Cerebellar nuclear complex (tissue), 1 donor: ENCODE data around the gene SH3PXD2A.
A peak's percentile ranks its signal among the peaks of the same experiment; 100 is the strongest.

Source experiments
- DNase-seq, 2 experiments: peaks; one replicate each; lab custom pipeline; 2025; lab: John Stamatoyannopoulos, UW

Gene SH3PXD2A

GRCh38 chr10:103722632-103723031 is 132.7 kb downstream of the SH3PXD2A start:
- DNase-seq = no peak

DNA sequence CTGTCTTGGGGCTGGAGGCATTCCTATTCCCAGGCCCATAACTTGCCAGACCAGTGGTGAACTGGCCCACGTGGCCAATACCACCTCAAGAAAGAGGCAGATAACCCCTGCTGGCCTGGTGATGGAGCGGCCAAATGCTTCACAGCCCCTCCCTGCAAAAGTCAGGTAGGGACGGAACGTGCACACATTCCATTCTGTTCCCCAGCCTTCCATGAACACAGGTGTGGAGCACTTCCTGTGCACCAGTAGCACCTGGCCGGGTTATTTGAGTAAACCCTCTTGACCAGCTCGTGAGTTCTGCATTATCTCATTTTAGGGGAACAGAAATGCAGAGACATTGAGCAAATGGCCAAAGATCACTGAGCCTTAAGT is 134.4 kb downstream of the SH3PXD2A start:
- DNase-seq = no peak

DNA sequence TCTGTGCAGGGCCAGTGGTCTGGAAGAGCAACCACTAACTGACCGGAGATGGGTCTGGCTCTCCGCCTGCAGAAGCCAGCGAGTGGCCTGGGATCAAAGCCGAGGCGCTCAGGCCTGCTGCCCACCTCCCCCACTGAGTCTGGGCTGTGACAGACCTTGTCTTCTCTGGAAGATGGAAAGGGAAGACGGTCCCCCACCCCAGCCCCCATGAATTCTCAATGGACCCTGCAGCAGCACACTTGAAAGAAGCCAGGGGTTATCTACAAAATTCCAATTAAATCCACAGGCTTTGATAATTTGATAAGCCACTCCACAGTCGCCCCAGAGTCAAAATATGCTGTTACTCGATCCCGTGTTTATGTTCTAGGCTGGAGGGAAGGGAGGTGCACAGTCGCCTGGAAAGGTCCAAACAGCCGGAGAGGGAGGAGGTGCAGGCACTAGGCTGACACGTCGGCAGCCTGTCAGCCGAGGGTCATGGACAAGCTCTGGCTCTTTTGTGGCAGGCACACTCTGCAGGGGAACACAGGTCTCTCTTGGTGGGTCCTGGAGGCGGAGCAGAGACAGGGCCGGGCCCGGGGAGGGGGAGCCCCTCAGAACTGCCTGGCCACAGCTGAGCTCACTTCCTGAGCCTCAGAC is 134.9 kb downstream of the SH3PXD2A start:
- DNase-seq = peak; percentile 60 to 75

- no peak for DNase-seq
Observed at GRCh38 chr10:103719036-103719435, 136.3 kb downstream of the SH3PXD2A start.

- no peak for DNase-seq
Observed at GRCh38 chr10:103718247-103718620, 137.1 kb downstream of the SH3PXD2A start.

DNA sequence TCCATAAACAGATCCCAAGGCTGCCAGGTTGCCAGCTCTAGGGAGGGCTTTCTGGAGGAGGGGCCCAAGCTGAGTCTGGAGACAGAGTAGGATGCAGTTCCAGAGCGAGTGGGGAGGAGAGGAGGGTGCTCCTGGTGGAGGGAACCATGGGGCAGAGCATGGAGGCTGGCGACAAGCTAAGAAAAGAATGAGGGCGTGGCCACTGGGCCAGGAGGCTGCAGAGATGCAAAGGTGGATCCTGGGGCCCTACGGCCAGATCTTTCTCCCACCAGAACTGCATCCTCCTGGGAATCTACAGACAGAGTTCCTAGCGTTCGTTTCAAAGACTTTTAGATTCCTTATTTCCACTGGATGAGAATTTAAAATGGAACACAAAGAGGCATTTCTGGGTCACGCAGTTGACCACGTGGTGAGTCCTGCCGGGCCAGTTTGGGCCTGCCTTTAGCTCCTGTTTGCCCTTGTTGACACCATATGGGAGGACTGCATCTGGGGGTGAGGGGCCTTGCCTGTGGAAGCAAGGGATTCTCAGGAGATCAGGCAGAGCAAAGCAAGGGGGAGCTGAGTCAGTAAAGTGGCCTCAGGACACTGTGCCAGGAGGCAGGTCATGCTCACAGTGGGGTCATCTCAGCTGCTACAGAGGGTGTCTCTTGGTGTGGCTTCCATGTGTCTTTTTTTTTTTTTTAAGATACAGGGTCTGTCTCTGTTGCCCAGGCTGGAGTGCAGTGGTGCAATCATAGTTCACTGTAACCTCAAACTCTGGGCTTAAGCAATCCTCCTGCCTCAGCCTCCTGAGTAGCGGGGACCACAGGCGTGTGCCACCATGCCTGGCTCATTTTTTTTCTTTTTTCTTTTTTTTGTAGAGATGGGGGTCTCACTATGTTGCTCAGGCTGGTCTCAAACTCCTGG is 137.8 kb downstream of the SH3PXD2A start:
- no peak for DNase-seq

- DNase-seq = no peak
Observed at GRCh38 chr10:103716206-103717160, 138.9 kb downstream of the SH3PXD2A start.

DNA sequence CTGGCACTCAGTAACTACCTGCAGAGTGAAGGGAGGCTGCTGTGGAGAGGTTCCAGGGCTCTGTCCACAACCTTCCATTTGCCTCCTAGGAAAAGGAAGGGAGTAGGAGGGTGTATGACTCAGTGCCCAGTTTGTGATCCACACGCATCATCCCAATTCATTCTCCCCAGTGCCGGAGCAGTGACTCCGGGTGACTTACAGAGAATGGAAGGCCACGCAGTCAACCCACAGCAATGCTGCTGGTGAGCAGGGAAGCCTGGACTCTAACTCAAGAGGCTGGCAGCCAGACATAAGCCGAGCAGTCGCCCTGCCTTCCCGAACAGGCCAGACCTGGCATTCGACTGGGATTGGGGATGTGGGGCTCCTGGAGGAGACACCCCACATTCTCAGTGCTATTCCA is 139.9 kb downstream of the SH3PXD2A start:
- DNase-seq = no peak

- DNase-seq = no peak
Observed at GRCh38 chr10:103714232-103714891, 141.0 kb downstream of the SH3PXD2A start.

DNA sequence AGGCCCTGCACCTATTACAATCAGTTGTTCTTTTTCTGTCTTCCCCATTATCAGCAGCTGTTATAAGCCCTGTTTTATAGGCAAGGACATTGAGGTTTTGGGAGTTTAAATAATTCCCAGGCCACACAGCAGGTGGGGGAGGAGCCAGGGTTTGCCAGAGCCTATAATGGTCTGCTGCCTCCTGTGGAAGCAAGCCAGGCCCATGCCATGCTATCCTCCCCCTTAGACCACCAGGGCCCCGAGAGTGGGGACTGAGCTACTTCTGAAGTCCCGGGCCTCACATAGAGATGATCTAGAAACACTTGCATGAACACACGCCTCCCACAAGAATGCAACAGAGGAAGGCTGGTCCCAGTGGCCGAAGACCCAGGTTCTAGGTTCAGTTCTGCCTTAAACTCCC is 141.7 kb downstream of the SH3PXD2A start:
- DNase-seq = no peak

- DNase-seq = peak in 1 of 2 experiments; percentile 41
Observed at GRCh38 chr10:103712898-103713498, 142.4 kb downstream of the SH3PXD2A start.

- no peak for DNase-seq
Observed at GRCh38 chr10:103712146-103712545, 143.2 kb downstream of the SH3PXD2A start.

DNA sequence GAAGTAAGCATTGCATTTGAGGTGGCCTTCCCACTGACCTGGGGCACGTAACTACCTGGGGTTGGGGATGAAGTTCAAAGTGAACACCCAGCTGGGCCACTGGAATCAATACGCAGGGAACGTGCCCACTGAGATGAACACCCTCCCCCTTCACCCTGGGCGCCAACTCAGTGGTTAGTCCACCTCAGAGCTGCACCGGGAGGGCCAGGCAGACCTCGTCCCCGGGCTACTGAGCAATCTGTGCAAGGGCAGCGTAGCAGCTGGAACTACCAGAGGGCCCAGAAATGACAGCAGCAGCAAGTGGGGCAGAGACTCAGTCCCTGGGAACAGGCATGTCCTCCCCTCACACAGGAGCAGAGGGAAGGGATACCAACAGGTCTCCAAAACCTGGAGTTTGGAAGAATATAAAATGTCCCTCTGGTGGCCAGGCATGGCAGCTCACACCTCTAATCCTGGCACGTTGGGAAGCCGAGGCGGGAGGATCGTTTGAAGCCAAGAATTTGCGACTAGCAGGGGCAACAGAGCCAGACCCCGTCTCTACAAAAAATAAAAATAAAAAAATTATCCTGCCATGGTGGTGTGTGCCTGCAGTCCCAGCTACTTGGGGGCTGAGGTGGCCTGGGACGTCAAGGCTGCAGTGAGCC is 143.9 kb downstream of the SH3PXD2A start:
- DNase-seq = no peak

DNA sequence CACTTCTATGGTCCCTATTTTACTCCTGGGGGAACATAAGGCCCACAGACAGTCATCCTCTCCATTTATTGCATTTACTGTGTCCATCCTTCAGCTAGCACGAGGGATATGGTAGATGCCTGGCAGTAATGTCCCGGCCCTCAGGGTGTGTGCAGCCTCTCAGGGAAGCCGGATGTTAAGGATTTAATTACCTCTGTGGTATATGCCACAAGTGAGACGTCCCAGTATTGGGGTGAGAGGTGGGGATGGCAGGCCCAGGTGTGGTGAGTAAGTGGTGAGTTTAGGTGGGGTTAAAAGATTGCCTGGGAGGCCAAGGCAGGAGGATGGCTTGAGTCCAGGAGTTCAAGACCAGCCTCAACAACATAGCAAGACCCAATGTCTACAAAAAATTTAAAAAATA is 144.9 kb downstream of the SH3PXD2A start:
- no peak for DNase-seq

DNA sequence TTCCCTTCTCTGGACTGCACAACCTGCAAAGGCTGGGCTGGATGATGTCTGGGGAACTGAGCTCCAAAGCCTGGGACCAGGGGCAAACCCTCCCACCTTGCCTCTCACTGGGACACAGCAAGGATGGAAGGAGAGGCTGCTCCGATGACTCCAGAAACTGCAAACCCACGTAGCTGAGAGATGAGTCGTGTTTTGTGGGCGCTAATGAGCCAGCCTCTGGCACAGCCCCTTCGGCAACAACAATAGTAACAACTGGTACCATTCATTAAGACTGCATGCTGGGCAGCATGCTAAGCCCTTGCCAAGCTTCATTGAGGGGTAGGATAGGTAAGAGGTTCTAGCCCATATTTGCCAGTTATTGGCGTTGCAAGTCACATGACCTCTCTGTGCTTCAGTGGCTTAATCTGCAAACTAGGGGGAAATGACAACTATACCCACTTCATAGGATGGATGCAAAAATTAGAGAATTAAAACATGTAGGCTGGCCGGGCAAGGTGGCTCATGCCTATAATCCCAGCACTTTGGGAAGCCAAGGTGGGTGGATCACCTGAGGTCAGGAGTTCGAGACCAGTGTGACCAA is 145.9 kb downstream of the SH3PXD2A start:
- DNase-seq = no peak

DNA sequence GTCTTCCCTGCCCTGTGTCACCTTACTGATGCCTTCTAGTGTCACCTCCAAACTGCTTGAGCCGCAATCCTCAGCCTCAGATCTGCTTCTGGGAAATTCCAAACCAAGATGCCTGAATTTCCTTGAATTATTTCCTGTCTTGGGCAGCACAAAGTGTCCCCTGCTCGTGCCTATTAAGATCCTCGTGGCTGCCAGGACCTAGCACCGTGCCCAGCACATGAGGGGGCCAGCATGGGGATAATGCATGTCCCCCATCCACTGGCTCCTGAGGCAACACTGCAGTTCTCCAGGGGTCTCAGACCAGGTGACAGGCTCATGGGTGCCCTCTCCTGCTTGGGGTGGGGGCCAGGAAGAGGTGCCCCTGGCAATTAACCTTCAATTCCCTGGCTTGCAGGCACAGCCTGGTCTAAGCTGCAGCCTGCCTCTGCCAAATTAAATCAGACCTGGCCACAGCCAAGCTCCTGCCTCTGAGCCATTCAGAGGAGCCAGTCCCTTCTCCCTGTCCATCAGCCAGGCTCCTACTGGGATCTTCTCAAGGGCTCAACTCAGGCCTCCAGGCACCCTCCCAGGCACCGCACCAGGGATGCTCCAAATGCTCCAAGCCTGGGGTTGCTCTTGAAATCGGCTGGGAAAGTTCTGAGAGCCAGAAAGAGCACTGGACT is 146.6 kb downstream of the SH3PXD2A start:
- DNase-seq = peak; percentile 7 to 33

GRCh38 chr10:103707956-103708626 is 147.3 kb downstream of the SH3PXD2A start:
- DNase-seq = no peak

GRCh38 chr10:103706762-103707161 is 148.6 kb downstream of the SH3PXD2A start:
- DNase-seq = peak; percentile 28 to 31

DNA sequence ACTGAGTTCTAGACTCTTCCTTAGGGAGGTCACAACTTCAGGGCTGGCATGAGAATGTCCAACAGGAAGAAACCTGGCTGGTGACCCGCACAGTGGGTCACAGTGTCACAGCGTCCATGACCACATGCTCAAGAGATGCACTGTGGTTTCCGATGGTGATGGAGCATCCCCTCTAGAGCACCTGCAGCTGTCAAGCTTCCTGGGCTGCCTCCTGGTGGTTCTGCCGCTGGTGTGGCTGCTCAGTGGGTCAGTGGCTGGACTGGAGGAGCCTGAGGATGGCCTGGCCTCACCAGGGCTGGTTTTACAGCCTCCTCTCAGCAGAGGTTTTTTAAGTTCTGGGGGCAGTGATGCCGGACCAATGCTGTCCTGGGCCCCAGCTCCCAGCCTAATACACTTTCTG is 149.3 kb downstream of the SH3PXD2A start:
- no peak for DNase-seq
